ENCODE data around the gene CCDC70. TPM values are rescaled to one million over a fixed set of nuclear protein-coding genes. Genes with fewer than 3 reads are reported as not detected.
A peak's percentile ranks its signal among the peaks of the same experiment; 100 is the strongest.

Gene CCDC70
- total and polyA plus RNA-seq, 8 donors: not detected

DNA sequence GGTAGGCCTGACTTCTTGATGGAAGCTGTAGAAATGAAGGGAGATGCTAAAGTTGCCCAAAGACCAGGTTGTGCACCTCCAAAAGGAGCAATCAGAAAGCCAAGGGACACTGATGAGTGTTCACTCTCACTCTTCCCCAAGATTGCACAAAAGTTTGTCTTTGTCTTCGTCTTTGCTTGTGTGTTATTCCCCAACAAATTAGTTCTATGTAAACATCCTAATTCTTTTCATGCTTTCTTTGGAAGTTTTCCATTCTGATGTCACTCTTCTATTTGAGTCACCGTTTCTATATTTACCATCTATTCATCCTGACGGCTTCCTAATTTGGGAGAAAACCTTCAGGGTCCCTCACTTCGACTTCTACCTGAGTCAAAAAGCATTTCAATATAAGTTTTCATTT, 13.1 kb upstream of the CCDC70 start:
- Histone ChIP-seq H3K36me3 (no peaks in the 10 kb centered on the region), H3K27ac (no peak overlapping the region), H3K9me3 (no peaks in the 10 kb centered on the region), H3K4me1 (peaks cover 0 to 8% (median 8%) of the 10 kb centered on the region in 4 donors), H3K4me3 (no peak overlapping the region), H3K27me3 (peaks cover 0 to 15% (median 3%) of the 10 kb centered on the region in 3 donors)
- DNase-seq: no peak
- WGBS, 5 donors: 30 to 52% (median 34%) methylated on average over 4 of the region's 4 CpGs
- no peak for TF ChIP-seq POLR2AphosphoS5 (IDR thresholded peaks at IDR 0.05)
- no peak for TF ChIP-seq EP300 (IDR thresholded peaks at IDR 0.05)
- TF ChIP-seq POLR2A (IDR thresholded peaks at IDR 0.05): no peak
- intact Hi-C loops (cut with DNase I; ENCODE audit: low total_unique reads): no loop called here

DNA sequence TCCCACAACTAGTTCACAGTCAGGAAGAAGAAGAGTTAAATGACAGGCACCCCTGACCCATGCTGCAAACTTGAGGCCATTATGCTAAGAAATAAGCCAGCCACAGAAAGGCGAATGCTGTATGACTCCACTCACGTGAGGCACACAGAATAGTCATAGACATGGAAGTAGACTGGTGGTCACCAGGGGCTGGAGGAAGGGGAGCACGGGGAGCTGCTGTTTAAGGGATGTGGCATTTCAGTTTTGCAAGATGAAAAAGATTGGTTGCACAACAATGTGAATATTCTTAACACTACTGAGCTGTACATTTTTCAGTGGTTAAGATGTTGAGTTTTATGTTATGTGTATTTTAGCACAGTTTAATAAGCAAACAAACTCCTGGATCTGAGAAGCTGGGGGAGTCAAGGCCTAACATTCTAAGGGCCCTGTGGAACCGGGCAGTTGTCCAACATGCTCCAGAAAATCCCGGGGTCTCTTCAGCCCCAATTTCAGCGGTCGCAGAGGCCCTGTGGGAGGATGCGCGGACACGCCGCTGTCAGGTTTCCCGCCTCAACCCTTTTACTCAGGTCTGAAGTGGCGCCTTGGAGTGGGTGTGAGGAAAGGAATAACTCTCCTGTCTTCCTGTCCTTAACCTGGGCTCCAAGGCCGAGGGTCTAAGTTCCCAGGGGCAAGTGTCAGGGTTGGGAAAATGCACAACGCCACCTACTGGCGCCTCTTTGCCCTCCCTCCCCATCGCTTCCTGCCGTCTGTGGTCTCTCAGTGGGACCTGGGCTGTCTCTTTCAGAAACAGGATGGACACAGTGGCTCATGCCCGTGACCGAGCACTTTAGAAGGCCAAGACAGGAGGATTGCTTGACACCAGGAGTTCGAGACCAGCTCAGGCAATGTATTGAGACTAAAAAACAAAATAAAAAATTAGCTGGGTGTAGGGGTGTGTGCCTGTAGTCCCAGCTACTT, 12.3 kb upstream of the CCDC70 start:
- H3K4me3 ChIP-seq: no peak overlapping the region
- peak in 1 of 2 donors; percentile 38 for DNase-seq
- peaks cover 0 to 7% (median 3%) of the 10 kb centered on the region in 3 donors for H3K27me3 ChIP-seq
- no peaks in the 10 kb centered on the region for H3K9me3 ChIP-seq
- TF ChIP-seq, protein P1, sequence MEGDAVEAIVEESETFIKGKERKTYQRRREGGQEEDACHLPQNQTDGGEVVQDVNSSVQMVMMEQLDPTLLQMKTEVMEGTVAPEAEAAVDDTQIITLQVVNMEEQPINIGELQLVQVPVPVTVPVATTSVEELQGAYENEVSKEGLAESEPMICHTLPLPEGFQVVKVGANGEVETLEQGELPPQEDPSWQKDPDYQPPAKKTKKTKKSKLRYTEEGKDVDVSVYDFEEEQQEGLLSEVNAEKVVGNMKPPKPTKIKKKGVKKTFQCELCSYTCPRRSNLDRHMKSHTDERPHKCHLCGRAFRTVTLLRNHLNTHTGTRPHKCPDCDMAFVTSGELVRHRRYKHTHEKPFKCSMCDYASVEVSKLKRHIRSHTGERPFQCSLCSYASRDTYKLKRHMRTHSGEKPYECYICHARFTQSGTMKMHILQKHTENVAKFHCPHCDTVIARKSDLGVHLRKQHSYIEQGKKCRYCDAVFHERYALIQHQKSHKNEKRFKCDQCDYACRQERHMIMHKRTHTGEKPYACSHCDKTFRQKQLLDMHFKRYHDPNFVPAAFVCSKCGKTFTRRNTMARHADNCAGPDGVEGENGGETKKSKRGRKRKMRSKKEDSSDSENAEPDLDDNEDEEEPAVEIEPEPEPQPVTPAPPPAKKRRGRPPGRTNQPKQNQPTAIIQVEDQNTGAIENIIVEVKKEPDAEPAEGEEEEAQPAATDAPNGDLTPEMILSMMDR (IDR thresholded peaks at IDR 0.05): peak in 2 of 7 experiments; percentile 17 to 45
- TF ChIP-seq EP300 (IDR thresholded peaks at IDR 0.05) (no peak), POLR2AphosphoS5 (IDR thresholded peaks at IDR 0.05) (no peak)
- H3K27ac ChIP-seq: no peak overlapping the region
- H3K36me3 ChIP-seq: no peaks in the 10 kb centered on the region
- intact Hi-C loops (cut with DNase I; ENCODE audit: low total_unique reads): no loop called here
- WGBS, 5 donors: 68 to 71% (median 70%) methylated on average over 21 of the region's 21 CpGs
- H3K4me1 ChIP-seq: peaks cover 0 to 8% (median 8%) of the 10 kb centered on the region in 4 donors

DNA sequence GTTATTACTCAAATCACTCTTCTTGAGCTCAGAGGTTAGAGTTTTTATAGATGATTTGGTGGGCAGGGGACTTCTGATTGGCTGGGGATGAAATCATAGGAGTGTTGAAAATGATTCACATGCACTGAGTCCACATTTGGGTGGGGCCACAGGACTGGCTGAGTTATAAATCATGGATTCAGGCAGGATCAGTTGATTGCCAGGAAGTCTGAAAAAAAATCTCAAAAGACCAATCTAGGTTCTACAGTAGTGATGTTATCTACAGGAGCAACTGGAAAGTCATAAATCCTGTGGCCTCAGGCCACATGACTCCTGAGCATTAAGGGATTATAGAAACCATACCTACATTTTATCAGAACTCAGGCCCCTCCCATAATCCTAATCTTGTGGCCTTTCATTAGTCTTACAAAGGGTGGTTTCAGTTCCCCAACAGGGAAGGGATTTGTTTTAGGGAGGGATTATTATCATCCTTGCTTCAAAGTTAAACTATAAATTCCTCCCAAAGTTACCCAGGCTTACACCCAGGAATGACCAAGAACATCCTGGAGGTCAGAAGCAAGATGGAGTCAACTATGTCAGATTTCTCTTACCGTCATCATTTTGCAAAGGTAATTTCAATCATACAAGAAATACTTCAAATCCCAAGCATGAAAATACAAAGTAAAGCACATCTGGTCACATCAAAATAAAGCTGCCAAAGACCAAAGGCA, 5.6 kb upstream of the CCDC70 start:
- TF ChIP-seq POLR2A (IDR thresholded peaks at IDR 0.05) (no peak), EP300 (IDR thresholded peaks at IDR 0.05) (no peak), POLR2AphosphoS5 (IDR thresholded peaks at IDR 0.05) (no peak)
- TF ChIP-seq, protein P1 (IDR thresholded peaks at IDR 0.05): no peak
- intact Hi-C loops (cut with DNase I; ENCODE audit: low total_unique reads): no loop called here
- WGBS, 5 donors: 59 to 94% (median 77%) methylated on average over 1 of the region's 1 CpG

DNA sequence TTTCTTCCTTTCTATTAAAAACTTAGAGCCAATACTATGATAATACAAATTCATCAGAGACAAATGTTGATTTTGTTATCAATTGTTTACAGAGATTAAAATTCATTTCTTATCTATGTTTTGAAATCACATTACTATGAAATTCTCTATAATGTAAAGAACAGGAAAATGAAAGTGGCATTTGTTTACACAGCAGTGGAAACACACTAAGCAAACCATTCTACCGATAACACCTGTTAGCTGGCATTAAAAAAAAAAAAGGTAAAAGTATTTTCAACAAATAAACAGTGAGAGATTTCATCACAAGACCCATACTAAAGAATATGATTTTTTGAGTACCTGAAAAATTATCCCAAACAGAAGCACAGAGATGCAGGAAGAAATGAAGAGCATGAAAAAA, 4.8 kb upstream of the CCDC70 start:
- Histone ChIP-seq H3K36me3 (no peaks in the 10 kb centered on the region), H3K27ac (no peak overlapping the region), H3K4me1 (peaks cover 0 to 7% (median 2%) of the 10 kb centered on the region in 4 donors), H3K9me3 (no peaks in the 10 kb centered on the region), H3K27me3 (no peaks in the 10 kb centered on the region), H3K4me3 (no peak overlapping the region)
- intact Hi-C loops (cut with DNase I; ENCODE audit: low total_unique reads): no loop called here
- peak in 1 of 2 donors; percentile 28 for DNase-seq
- no peak for TF ChIP-seq EP300 (IDR thresholded peaks at IDR 0.05)
- TF ChIP-seq, protein P1 (IDR thresholded peaks at IDR 0.05): no peak
- no peak for TF ChIP-seq POLR2AphosphoS5 (IDR thresholded peaks at IDR 0.05)
- no peak for TF ChIP-seq POLR2A (IDR thresholded peaks at IDR 0.05)
- WGBS, 5 donors: 20 to 47% (median 33%) methylated on average over 1 of the region's 1 CpG

More for the DNA sequence above, 5.6 kb upstream of the CCDC70 start:
- Histone ChIP-seq H3K27ac (no peak overlapping the region), H3K9me3 (no peaks in the 10 kb centered on the region), H3K4me1 (peaks cover 0 to 7% (median 2%) of the 10 kb centered on the region in 4 donors), H3K36me3 (no peaks in the 10 kb centered on the region), H3K27me3 (no peaks in the 10 kb centered on the region), H3K4me3 (no peak overlapping the region)
- no peak for DNase-seq
